Esophagus muscularis mucosa (tissue), 4 donors: Measurements from ENCODE around the gene DIPK1A.

Source experiments
- EP300 ChIP-seq: sonication (generic); formaldehyde crosslinking; IDR thresholded peaks from one replicate; pipeline ENCODE4 v1.6.1; 2017; ENCODE audit warnings: antibody characterized with exemption
- POLR2A ChIP-seq: fragments of 450-650 bp; IDR thresholded peaks from one replicate; pipeline ENCODE4 v1.6.1; 2017; ENCODE audit warnings: antibody characterized with exemption, moderate library complexity, mild to moderate bottlenecking, low read depth
- POLR2AphosphoS5 ChIP-seq, 2 donors: sonication (generic); formaldehyde crosslinking; IDR thresholded peaks; one replicate each; pipeline ENCODE4 v1.6.1; 2017; ENCODE audit warnings: antibody characterized with exemption in 2 of 2
- TF ChIP-seq, protein P1 (sequence below), 3 experiments: fragments of 200-600 bp in 2 of 3; fragments of 450-650 bp in 1 of 3; sonication (generic) in 2 of 3; IDR thresholded peaks; one replicate each; pipeline ENCODE4 v1.5.1; 2017 to 2019; ENCODE audit warnings: antibody characterized with exemption in 3 of 3, mild to moderate bottlenecking in 2 of 3, moderate library complexity in 1 of 3

DNA sequence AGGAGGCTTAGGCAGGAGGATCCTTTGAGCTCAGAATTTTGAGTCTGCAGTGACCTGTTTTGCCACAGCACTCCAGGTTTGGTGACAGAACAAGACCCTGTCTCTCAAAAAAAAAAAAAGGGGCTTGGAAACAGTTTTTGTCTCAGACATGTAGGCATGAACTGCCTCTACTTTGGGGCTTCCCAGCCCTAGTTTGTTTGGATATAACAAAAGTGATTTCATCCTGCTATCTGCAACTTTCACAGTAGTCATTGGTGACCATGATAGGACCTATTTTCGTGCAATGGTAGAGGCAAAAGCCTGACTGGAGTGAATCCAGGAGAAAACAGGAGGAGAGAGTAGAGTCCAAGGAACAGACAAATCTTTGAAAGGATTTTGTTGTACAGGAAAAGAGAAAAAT lies 156.0 kb downstream of the DIPK1A start:
- TF ChIP-seq POLR2AphosphoS5 (IDR thresholded peaks at IDR 0.05) (no peak), EP300 (no peak), POLR2A (no peak)
- TF ChIP-seq, protein P1, sequence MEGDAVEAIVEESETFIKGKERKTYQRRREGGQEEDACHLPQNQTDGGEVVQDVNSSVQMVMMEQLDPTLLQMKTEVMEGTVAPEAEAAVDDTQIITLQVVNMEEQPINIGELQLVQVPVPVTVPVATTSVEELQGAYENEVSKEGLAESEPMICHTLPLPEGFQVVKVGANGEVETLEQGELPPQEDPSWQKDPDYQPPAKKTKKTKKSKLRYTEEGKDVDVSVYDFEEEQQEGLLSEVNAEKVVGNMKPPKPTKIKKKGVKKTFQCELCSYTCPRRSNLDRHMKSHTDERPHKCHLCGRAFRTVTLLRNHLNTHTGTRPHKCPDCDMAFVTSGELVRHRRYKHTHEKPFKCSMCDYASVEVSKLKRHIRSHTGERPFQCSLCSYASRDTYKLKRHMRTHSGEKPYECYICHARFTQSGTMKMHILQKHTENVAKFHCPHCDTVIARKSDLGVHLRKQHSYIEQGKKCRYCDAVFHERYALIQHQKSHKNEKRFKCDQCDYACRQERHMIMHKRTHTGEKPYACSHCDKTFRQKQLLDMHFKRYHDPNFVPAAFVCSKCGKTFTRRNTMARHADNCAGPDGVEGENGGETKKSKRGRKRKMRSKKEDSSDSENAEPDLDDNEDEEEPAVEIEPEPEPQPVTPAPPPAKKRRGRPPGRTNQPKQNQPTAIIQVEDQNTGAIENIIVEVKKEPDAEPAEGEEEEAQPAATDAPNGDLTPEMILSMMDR (IDR thresholded peaks at IDR 0.05): no peak
